ENCODE measurements around the gene CFAP46.

The CFAP46 gene

GRCh38 chr10:132817701-132818211 lies 124.6 kb downstream of the CFAP46 start:
- DNase-seq = no peak

- no peak for DNase-seq
These were observed 125.7 kb downstream of the CFAP46 start for GRCh38 chr10:132816718-132817117.

GRCh38 chr10:132815168-132815857 lies 127.1 kb downstream of the CFAP46 start:
- no peak for DNase-seq

GRCh38 chr10:132814469-132814856 lies 127.9 kb downstream of the CFAP46 start:
- DNase-seq = no peak

- no peak for DNase-seq
These were observed 128.6 kb downstream of the CFAP46 start for GRCh38 chr10:132813560-132814468.

- DNase-seq = no peak
These were observed 129.4 kb downstream of the CFAP46 start for GRCh38 chr10:132813001-132813401.

GRCh38 chr10:132812520-132812919 lies 129.8 kb downstream of the CFAP46 start:
- no peak for DNase-seq

GRCh38 chr10:132811891-132812481 lies 130.4 kb downstream of the CFAP46 start:
- no peak for DNase-seq

GRCh38 chr10:132810807-132811700 lies 131.3 kb downstream of the CFAP46 start:
- no peak for DNase-seq

GRCh38 chr10:132810141-132810806 lies 132.1 kb downstream of the CFAP46 start:
- DNase-seq = no peak

GRCh38 chr10:132809232-132810140 lies 132.9 kb downstream of the CFAP46 start:
- no peak for DNase-seq

GRCh38 chr10:132808383-132809231 lies 133.8 kb downstream of the CFAP46 start:
- no peak for DNase-seq

GRCh38 chr10:132807621-132808049 lies 134.7 kb downstream of the CFAP46 start:
- no peak for DNase-seq

- no peak for DNase-seq
These were observed 135.8 kb downstream of the CFAP46 start for GRCh38 chr10:132806561-132807003.

GRCh38 chr10:132806110-132806509 lies 136.3 kb downstream of the CFAP46 start:
- DNase-seq = no peak

GRCh38 chr10:132805599-132805998 lies 136.8 kb downstream of the CFAP46 start:
- no peak for DNase-seq

GRCh38 chr10:132804785-132805426 lies 137.5 kb downstream of the CFAP46 start:
- no peak for DNase-seq

GRCh38 chr10:132804287-132804686 lies 138.1 kb downstream of the CFAP46 start:
- no peak for DNase-seq
